HUES6 (cell line): ENCODE results near the gene XDH.

ENCODE experiments used
- H3K27ac ChIP-seq: 2 replicates; pipeline ENCODE4 v1.7.0; 2013; ENCODE audit warnings: low read depth, mild to moderate bottlenecking, low read length, inconsistent platforms
- H3K27me3 ChIP-seq: 2 replicates; pipeline ENCODE4 v1.6.1; 2013; ENCODE audit warnings: low read length; ENCODE audit not compliant: control insufficient read depth, insufficient read depth
- H3K36me3 ChIP-seq: 2 replicates; pipeline ENCODE4 v1.6.1; 2013; ENCODE audit warnings: low read length; ENCODE audit not compliant: control insufficient read depth, insufficient read depth
- H3K4me1 ChIP-seq: 2 replicates; pipeline ENCODE4 v1.6.1; 2013; ENCODE audit warnings: low read length; ENCODE audit not compliant: control insufficient read depth, insufficient read depth
- H3K4me3 ChIP-seq: 2 replicates; pipeline ENCODE4 v1.5.1; 2013; ENCODE audit warnings: low read depth, low read length
- H3K9ac ChIP-seq: one replicate; pipeline ENCODE4 v1.6.1; 2013; ENCODE audit warnings: mild to moderate bottlenecking, low read length
- H3K9me3 ChIP-seq: 2 replicates; pipeline ENCODE4 v1.6.1; 2013; ENCODE audit warnings: low read depth, low read length; ENCODE audit not compliant: control insufficient read depth, insufficient read depth

XDH gene

DNA sequence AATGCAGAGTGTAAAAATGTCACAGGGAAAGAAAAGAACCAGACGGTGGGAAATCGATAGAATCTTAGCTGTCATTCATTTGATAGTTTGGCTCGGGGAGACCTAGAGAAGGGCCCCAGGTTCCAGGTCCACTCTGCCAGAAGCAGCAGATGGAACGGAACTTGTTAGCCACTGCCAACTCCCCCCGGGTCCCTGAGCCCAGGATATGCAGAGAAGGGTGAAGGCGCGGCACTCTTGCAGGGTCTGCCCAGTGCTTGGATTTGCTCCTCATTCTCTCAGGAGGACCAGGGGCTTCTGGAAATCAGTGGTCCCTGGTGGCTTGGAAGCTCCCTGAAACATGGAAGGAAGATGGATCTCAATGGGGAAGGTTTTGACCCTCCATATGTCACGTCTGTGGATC lies 11.6 kb upstream of the XDH start:
- H3K4me1 ChIP-seq, result no peaks in the 10 kb centered on the region; the same call in 1 of the 2 replicates
- no peaks in the 10 kb centered on the region for H3K27me3 ChIP-seq
- H3K9me3 ChIP-seq, result 0 out of 2 replicates have a peak, but pooled peaks cover 4% of the 10 kb centered on the region
- H3K9ac ChIP-seq, result no peak overlapping the region
- no peak overlapping the region for H3K4me3 ChIP-seq
- H3K36me3 ChIP-seq, result no peaks in the 10 kb centered on the region
- H3K27ac ChIP-seq, result no peak overlapping the region

DNA sequence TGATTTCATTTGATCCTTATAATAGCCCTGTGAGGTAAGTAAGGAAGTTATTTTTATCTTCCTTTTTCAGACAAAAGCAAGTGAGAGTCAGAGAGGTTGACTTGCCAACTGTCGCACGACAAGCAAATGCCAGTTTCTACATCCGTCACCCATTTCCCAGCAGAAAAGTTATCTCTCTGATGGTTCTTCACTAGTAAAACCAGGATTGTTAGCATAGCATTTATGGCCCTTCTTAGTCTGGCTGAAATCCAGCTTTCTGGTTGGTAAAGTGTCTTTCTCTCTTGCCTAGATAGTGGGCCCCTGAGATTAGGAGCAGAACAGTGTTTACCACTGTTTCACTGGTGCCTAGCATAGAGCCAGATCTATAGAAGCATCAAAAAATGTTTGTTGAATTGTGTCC lies 7.1 kb upstream of the XDH start:
- Histone ChIP-seq H3K27me3 (no peaks in the 10 kb centered on the region), H3K4me3 (no peak overlapping the region), H3K9ac (no peak overlapping the region), H3K4me1 (no peaks in the 10 kb centered on the region; the same call in 1 of the 2 replicates), H3K27ac (no peak overlapping the region), H3K36me3 (no peaks in the 10 kb centered on the region), H3K9me3 (peaks cover 8% of the 10 kb centered on the region)

DNA sequence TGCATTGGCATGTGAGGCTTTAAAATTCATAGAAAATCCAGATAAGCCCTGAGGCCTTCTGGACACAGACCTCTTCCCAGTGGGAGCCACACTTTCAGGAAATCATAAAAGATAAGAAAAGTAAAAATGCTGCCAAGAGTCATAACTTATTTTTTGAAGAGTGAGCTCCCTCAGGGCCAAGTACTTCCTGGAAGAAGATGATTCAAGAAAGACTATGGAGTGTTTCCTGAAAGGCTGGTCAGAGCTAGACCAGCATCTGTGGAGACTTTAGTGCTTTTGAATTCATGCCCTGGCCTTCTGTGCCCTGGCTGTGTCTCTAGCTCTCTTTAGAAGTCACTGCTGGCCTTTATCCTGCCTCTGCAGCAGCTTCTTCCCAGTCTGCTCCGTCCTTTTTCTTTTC lies 6.4 kb upstream of the XDH start:
- no peak overlapping the region for H3K27ac ChIP-seq

DNA sequence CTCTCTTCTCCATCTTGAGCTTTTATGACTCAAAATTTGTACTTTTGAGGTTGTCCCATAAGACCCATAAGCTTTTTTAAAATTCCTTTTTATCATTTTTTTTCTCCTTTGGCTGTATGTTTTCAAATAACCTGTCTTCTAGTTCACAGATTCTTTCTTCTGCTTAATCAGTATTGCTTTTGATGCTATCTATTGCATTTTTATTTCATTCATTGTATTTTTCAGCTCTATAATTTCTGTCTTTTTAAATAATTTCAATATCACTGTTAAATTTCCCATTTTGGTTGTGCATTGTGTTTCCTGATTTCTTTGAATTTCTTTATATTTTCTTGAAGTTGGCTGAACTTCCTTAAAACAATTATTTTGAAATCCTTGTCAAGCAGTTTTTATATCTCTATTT lies 4.8 kb upstream of the XDH start:
- Histone ChIP-seq H3K27ac (no peak overlapping the region), H3K9ac (no peak overlapping the region), H3K27me3 (no peaks in the 10 kb centered on the region), H3K36me3 (no peaks in the 10 kb centered on the region), H3K9me3 (peaks cover 8% of the 10 kb centered on the region), H3K4me1 (peaks cover 4% of the 10 kb centered on the region), H3K4me3 (no peak overlapping the region)

More for the DNA sequence above, 6.4 kb upstream of the XDH start:
- Histone ChIP-seq H3K4me1 (no peaks in the 10 kb centered on the region; the same call in 1 of the 2 replicates), H3K36me3 (no peaks in the 10 kb centered on the region), H3K4me3 (no peak overlapping the region), H3K9me3 (peaks cover 8% of the 10 kb centered on the region), H3K27me3 (no peaks in the 10 kb centered on the region), H3K9ac (no peak overlapping the region)

DNA sequence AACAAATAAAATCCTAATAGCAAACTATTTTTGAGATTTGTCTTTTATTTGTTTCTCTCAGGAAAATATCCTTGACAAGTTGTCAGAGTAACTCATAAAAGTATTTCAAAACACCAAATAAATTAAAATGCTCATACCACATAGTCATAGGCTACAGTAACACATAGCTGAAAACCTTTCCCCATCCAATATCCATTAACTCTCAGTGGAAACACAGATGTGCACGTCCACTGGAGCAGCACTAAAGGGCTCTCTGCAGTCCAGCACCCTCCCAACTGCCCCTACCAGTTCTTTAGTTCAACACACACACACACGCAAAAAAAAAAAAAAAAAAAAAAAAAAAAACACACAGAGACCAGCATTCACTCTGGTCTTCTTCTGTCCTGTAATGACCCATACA lies 879 bp upstream of the XDH start:
- Histone ChIP-seq H3K9ac (no peak overlapping the region), H3K9me3 (peaks cover 5% of the 10 kb centered on the region), H3K4me3 (no peak overlapping the region), H3K4me1 (peaks cover 4% of the 10 kb centered on the region; the same call in 1 of the 2 replicates), H3K27ac (no peak overlapping the region), H3K27me3 (no peaks in the 10 kb centered on the region), H3K36me3 (no peaks in the 10 kb centered on the region)

DNA sequence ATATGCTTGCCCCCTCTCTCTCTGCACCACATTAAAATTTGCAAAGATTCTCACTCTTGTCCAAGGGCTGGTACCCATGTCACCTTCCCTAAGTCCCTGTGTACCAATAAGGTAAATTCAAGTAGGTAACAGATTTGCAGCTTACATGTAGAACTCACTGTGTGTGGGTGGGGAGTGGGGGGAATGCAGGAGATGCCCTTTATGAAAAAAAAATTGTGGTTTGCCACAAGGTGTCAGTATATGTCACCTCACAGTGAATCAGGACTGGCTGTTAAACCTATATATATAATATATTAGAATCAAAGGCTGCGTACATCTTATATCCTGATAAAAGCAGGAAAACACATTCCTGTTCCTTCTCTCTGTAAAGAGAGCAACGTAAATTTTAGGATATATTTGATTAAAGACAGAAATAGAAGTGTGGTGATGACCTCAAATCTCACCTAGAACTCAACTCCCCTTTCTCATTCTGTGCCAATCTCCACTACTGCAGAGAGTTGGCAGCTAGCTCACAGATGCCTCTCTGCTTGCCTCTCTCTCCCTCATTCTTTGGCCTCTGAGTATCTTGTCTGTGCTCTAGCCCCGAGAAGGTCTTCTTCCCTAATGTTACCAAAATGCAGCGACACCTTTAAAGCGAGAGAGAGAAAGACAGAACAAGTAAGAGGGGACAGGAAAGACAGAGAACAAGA lies 536 bp downstream of the XDH start:
- peaks cover 4% of the 10 kb centered on the region; the same call in 1 of the 2 replicates for H3K4me1 ChIP-seq

DNA sequence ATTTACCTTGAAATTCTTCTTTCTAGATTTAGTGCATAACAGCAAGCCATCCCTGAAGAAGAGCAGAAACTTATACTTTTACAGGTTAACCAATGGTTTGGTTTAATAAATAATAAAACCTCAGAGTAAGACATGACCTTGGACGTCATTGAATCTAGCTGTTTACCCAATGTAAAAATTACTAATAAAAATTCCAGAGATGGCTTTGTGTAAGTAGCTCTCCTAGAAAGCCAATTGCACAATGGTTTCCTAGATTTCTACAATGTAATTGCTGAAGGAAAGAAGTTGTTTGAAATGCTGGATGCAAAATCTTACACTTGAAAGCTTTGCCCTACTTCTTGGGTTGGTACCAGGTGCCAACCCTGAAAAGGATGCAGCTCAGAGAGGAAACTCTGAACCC lies 1.5 kb downstream of the XDH start:
- Histone ChIP-seq H3K9ac (no peak overlapping the region), H3K9me3 (no peaks in the 10 kb centered on the region), H3K4me1 (peaks cover 4% of the 10 kb centered on the region; the same call in 1 of the 2 replicates), H3K36me3 (no peaks in the 10 kb centered on the region), H3K27ac (no peak overlapping the region), H3K4me3 (no peak overlapping the region), H3K27me3 (no peaks in the 10 kb centered on the region)

More for the DNA sequence above, 536 bp downstream of the XDH start:
- no peaks in the 10 kb centered on the region; the same call in 1 of the 2 replicates for H3K9me3 ChIP-seq
- no peaks in the 10 kb centered on the region for H3K36me3 ChIP-seq
- no peak overlapping the region for H3K9ac ChIP-seq
- no peak overlapping the region for H3K27ac ChIP-seq
- no peaks in the 10 kb centered on the region for H3K27me3 ChIP-seq
- no peak overlapping the region for H3K4me3 ChIP-seq

DNA sequence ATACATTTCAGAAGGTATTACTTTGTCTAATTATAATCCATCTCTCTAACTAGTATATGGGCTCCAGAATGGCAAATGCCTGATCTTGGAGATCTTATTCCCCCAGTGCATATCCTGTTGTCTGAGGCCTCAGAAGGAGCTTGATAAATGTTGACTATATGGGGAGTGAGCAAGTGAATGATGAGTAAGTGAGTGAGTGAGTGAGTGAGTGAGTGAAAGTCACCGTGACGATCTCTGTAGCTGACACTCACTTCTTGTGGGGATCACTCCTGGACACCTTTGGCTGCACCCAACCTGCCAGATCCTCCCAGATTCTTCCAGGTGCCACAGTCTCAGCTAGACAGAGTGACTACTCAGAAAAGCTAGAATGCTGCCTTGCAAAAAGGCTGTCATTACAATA lies 2.8 kb downstream of the XDH start:
- Histone ChIP-seq H3K9me3 (no peaks in the 10 kb centered on the region), H3K27me3 (no peaks in the 10 kb centered on the region), H3K4me1 (peaks cover 4% of the 10 kb centered on the region; the same call in 1 of the 2 replicates), H3K27ac (no peak overlapping the region), H3K4me3 (no peak overlapping the region), H3K9ac (no peak overlapping the region), H3K36me3 (no peaks in the 10 kb centered on the region)

DNA sequence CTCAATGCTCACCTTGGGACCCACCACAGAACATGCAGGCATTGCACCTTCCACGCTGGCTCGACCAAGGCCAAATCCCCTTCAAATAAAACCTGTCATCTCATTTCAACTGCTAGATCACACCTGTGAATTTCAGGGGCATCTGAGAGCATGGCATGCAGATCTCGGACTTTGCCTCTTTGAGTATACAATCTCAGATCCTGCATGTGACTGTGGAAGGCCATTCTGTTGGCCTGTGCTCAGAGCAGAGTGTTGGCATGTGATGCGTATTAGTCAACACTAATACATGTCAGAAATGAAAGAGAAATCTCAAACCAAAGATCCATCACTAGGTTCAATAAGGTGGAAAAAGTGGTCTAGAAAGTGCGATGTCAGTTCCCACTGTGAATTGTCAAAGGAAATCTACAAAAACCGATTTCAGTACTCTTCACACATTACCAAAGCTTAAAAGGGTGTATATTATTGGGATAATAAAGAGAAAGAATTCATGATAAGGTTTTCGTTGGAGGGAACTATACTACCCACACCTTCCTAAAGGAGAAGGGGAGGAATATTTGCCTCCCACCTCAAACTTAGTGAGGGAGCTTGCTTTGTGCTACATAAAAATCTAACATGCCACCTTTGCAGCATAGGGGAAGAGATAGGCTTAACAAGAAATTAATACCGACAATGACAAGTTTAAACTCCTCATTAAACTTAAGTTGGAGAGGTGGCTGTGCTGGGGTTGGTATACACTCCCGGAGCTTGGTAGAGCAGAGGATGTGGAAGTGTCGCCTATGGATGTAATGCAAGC lies 7.8 kb downstream of the XDH start:
- no peaks in the 10 kb centered on the region for H3K36me3 ChIP-seq
- H3K9me3 ChIP-seq, result no peaks in the 10 kb centered on the region
- H3K4me3 ChIP-seq, result no peak overlapping the region
- H3K9ac ChIP-seq, result no peak overlapping the region
- H3K27me3 ChIP-seq, result no peaks in the 10 kb centered on the region
- H3K27ac ChIP-seq, result no peak overlapping the region
- peaks cover 10% of the 10 kb centered on the region for H3K4me1 ChIP-seq

DNA sequence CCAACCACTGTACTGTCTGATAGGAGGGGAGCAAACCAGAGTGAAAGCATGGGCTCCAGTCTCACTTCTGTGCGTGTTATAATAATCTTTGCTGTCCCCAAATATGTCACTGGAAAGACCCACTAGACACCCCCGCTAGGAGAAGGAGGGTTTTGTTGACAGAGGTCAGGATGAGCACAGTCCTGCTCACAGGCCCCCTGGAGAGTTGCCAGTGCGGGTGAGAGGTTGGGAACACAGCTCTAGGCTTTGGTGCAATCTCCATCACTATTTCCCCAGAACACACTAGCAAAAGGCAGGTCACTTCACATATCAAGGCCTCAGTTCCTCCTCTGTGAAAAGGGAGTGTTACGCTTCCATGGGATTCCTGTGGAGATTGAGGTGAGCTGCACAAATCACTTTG lies 9.7 kb downstream of the XDH start:
- Histone ChIP-seq H3K9me3 (no peaks in the 10 kb centered on the region), H3K27ac (no peak overlapping the region), H3K27me3 (no peaks in the 10 kb centered on the region), H3K4me1 (peaks cover 20% of the 10 kb centered on the region), H3K9ac (no peak overlapping the region), H3K4me3 (no peak overlapping the region), H3K36me3 (no peaks in the 10 kb centered on the region)

DNA sequence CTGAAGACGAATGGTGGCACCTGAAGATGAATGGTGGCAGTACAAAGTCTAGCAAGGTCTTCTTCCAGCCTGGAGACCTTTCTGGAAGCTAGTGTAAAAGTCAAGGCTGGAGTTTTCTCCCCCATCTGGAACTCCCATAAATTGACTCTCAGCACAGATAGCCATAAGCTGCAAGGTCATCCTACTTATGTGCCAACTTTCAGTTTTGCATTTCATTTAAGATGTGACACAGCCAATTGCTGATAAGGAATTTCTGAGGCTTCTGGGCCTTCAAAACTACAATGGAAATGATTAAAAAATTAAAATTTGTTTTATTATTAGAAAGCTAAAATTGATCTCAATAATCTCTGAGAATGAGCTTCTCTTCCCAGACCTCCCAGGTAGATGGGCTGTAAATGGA lies 10.2 kb downstream of the XDH start:
- no peaks in the 10 kb centered on the region for H3K27me3 ChIP-seq
- no peak overlapping the region for H3K9ac ChIP-seq
- H3K4me1 ChIP-seq, result peaks cover 20% of the 10 kb centered on the region
- H3K36me3 ChIP-seq, result no peaks in the 10 kb centered on the region
- H3K4me3 ChIP-seq, result no peak overlapping the region
- no peaks in the 10 kb centered on the region for H3K9me3 ChIP-seq
- no peak overlapping the region for H3K27ac ChIP-seq
